HepG2 (cell line): ENCODE measurements around the gene TCF3. TPM values are rescaled to one million over a fixed set of nuclear protein-coding genes. Genes with fewer than 3 reads are reported as not detected.

Source experiments
- ATF4 ChIP-seq, 2 experiments: fragments of 450-650 bp in 1 of 2; sonication (generic) in 1 of 2; formaldehyde crosslinking; IDR thresholded peaks; 2 replicates each; pipeline versions ENCODE4 v1.5.0 to v1.8.0; 2020 to 2022; ENCODE audit warnings: mild to moderate bottlenecking in 1 of 2, missing genetic modification reagents in 1 of 2
- DPF2 ChIP-seq: sonication (generic); formaldehyde crosslinking; IDR thresholded peaks from 2 replicates; pipeline ENCODE4 v1.4.0; 2020; ENCODE audit warnings: mild to moderate bottlenecking, low read depth, missing genetic modification reagents, borderline replicate concordance
- EED ChIP-seq: sonication (generic); formaldehyde crosslinking; IDR thresholded peaks from 2 replicates; pipeline ENCODE4 v1.5.0; 2020; ENCODE audit warnings: mild to moderate bottlenecking, missing genetic modification reagents
- ELF3 ChIP-seq: IDR thresholded peaks from 2 replicates; pipeline ENCODE4 v1.6.1; 2016; ENCODE audit warnings: missing genetic modification reagents, missing compliant biosample characterization
- ETV5 ChIP-seq: IDR thresholded peaks from 2 replicates; pipeline ENCODE4 v1.6.1; 2018; ENCODE audit warnings: missing biosample characterization, missing genetic modification reagents, inconsistent platforms, borderline replicate concordance
- HNF4A ChIP-seq: sonication (generic); formaldehyde crosslinking; IDR thresholded peaks from 2 replicates; pipeline ENCODE4 v1.4.0; 2020; ENCODE audit warnings: missing genetic modification reagents
- HOXD1 ChIP-seq: sonication (generic); formaldehyde crosslinking; IDR thresholded peaks from 2 replicates; pipeline ENCODE4 v1.5.0; 2020; ENCODE audit warnings: missing genetic modification reagents
- KLF6 ChIP-seq: IDR thresholded peaks from 2 replicates; pipeline ENCODE4 v1.8.0; 2016; ENCODE audit warnings: missing biosample characterization, missing genetic modification reagents
- MTA1 ChIP-seq: sonication (generic); formaldehyde crosslinking; IDR thresholded peaks from 2 replicates; pipeline ENCODE4 v1.4.0; 2020; ENCODE audit warnings: missing genetic modification reagents, mild to moderate bottlenecking, borderline replicate concordance
- PATZ1 ChIP-seq: sonication (generic); formaldehyde crosslinking; IDR thresholded peaks from 2 replicates; pipeline ENCODE4 v1.4.0; 2020; ENCODE audit warnings: missing genetic modification reagents
- RARA ChIP-seq: IDR thresholded peaks from 2 replicates; pipeline ENCODE4 v1.6.1; 2016; ENCODE audit warnings: missing genetic modification reagents, missing compliant biosample characterization
- RNF2 ChIP-seq: fragments of 450-650 bp; conservative IDR thresholded peaks from 2 replicates; pipeline ENCODE4 v1.6.1; 2016; ENCODE audit warnings: low read depth
- RXRA ChIP-seq: sonication (generic); formaldehyde crosslinking; IDR thresholded peaks from 2 replicates; pipeline ENCODE4 v1.5.1; 2020; ENCODE audit warnings: missing genetic modification reagents
- SAP130 ChIP-seq: IDR thresholded peaks from 2 replicates; pipeline ENCODE4 v1.6.1; 2016; ENCODE audit warnings: low read depth
- TBX3 ChIP-seq: fragments of 450-650 bp; IDR thresholded peaks from 2 replicates; pipeline ENCODE4 v1.6.1; 2017; ENCODE audit warnings: antibody characterized with exemption, mild to moderate bottlenecking, inconsistent platforms, borderline replicate concordance
- THAP11 ChIP-seq: IDR thresholded peaks from 2 replicates; pipeline ENCODE4 v1.6.1; 2016; ENCODE audit warnings: missing biosample characterization, missing genetic modification reagents
- TP53 ChIP-seq: sonication (generic); formaldehyde crosslinking; conservative IDR thresholded peaks from 2 replicates; pipeline ENCODE4 v1.4.0; 2020; ENCODE audit warnings: missing genetic modification reagents
- ZBTB7B ChIP-seq: sonication (generic); formaldehyde crosslinking; IDR thresholded peaks from 2 replicates; pipeline ENCODE4 v1.4.0; 2020; ENCODE audit warnings: missing genetic modification reagents
- ZNF276 ChIP-seq: sonication (generic); formaldehyde crosslinking; IDR thresholded peaks from 2 replicates; pipeline ENCODE4 v1.4.0; 2020; ENCODE audit warnings: mild to moderate bottlenecking, low read depth, missing genetic modification reagents
- polyA plus RNA-seq, 8 experiments: library from polyadenylated mRNA; depleted of rRNA in 3 of 8; stranded (reverse) in 7 of 8; unstranded in 1 of 8; fragments of >200 nt; fragmentation: Illumina TruSeq in 4 of 8; extraction: Trizol in 4 of 8; gene quantifications; 2 replicates each; pipeline versions ENCODE4 v1.2.1 to v1.2.3, GENCODE V29; 2011 to 2016; ENCODE audit warnings: low read depth in 4 of 8, missing spikeins in 1 of 8, mixed read lengths in 1 of 8; ENCODE audit not compliant: insufficient read depth in 1 of 8
- total RNA-seq, 5 experiments: library from RNA; depleted of rRNA; stranded (reverse); fragments of >200 nt; fragmentation: Illumina TruSeq; extraction: Trizol; gene quantifications; 2 replicates each; pipeline ENCODE4 v1.2.3, GENCODE V29; 2016; ENCODE audit warnings: low read depth in 1 of 5
- TF ChIP-seq, protein P1 (sequence below): sonication (generic); formaldehyde crosslinking; IDR thresholded peaks from 2 replicates; pipeline ENCODE4 v1.4.0; 2020; ENCODE audit warnings: missing genetic modification reagents, borderline replicate concordance
- TF ChIP-seq, protein P2 (sequence below): IDR thresholded peaks from 2 replicates; pipeline ENCODE4 v1.4.0; 2020; ENCODE audit warnings: mild to moderate bottlenecking, missing genetic modification reagents

TCF3 gene
- total and polyA plus RNA-seq, 2 of the 13 experiments (the other 11 are each of a cell fraction or from before 2014, with no cell fraction given), result 51.4 to 53.2 TPM

- peak; percentile 90 for TF ChIP-seq PATZ1 (CRISPR knock-in tag)
- TF ChIP-seq EED (CRISPR knock-in tag), result no peak
- 0 out of 2 replicates have a peak, but pooled peaks have one; percentile 18 for TF ChIP-seq THAP11 (CRISPR knock-in tag)
- TF ChIP-seq ETV5 (CRISPR knock-in tag), result peak; percentile 45; the same call in 1 of the 2 replicates
- TF ChIP-seq ZNF276 (CRISPR knock-in tag), result peak; percentile 41; the same call in 1 of the 2 replicates
- no peak for TF ChIP-seq ATF4 (CRISPR knock-in tag; IDR thresholded peaks at IDR 0.05)
- peak; percentile 48 for TF ChIP-seq SAP130 (CRISPR knock-in tag)
- TF ChIP-seq, protein P1, sequence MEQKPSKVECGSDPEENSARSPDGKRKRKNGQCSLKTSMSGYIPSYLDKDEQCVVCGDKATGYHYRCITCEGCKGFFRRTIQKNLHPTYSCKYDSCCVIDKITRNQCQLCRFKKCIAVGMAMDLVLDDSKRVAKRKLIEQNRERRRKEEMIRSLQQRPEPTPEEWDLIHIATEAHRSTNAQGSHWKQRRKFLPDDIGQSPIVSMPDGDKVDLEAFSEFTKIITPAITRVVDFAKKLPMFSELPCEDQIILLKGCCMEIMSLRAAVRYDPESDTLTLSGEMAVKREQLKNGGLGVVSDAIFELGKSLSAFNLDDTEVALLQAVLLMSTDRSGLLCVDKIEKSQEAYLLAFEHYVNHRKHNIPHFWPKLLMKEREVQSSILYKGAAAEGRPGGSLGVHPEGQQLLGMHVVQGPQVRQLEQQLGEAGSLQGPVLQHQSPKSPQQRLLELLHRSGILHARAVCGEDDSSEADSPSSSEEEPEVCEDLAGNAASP (CRISPR knock-in tag), result 0 out of 2 replicates have a peak, but pooled peaks have one; percentile 15
- TF ChIP-seq TBX3, result no peak
- TF ChIP-seq ELF3 (CRISPR knock-in tag), result no peak
- no peak for TF ChIP-seq HOXD1 (CRISPR knock-in tag)
- peak; percentile 86 for TF ChIP-seq HNF4A
- 0 out of 2 replicates have a peak, but pooled peaks have one; percentile 7 for TF ChIP-seq RARA (CRISPR knock-in tag)
- 0 out of 2 replicates have a peak, but pooled peaks have one; percentile 32 for TF ChIP-seq DPF2 (CRISPR knock-in tag)
- TF ChIP-seq, protein P2, sequence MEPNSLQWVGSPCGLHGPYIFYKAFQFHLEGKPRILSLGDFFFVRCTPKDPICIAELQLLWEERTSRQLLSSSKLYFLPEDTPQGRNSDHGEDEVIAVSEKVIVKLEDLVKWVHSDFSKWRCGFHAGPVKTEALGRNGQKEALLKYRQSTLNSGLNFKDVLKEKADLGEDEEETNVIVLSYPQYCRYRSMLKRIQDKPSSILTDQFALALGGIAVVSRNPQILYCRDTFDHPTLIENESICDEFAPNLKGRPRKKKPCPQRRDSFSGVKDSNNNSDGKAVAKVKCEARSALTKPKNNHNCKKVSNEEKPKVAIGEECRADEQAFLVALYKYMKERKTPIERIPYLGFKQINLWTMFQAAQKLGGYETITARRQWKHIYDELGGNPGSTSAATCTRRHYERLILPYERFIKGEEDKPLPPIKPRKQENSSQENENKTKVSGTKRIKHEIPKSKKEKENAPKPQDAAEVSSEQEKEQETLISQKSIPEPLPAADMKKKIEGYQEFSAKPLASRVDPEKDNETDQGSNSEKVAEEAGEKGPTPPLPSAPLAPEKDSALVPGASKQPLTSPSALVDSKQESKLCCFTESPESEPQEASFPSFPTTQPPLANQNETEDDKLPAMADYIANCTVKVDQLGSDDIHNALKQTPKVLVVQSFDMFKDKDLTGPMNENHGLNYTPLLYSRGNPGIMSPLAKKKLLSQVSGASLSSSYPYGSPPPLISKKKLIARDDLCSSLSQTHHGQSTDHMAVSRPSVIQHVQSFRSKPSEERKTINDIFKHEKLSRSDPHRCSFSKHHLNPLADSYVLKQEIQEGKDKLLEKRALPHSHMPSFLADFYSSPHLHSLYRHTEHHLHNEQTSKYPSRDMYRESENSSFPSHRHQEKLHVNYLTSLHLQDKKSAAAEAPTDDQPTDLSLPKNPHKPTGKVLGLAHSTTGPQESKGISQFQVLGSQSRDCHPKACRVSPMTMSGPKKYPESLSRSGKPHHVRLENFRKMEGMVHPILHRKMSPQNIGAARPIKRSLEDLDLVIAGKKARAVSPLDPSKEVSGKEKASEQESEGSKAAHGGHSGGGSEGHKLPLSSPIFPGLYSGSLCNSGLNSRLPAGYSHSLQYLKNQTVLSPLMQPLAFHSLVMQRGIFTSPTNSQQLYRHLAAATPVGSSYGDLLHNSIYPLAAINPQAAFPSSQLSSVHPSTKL (CRISPR knock-in tag), result no peak
- peak; percentile 66; the same call in 1 of the 2 replicates for TF ChIP-seq ZBTB7B (CRISPR knock-in tag)
- TF ChIP-seq TP53 (CRISPR knock-in tag), result peak; percentile 84; the same call in 1 of the 2 replicates
- TF ChIP-seq KLF6, result no peak
- TF ChIP-seq RNF2, result no peak
- peak; percentile 37; the same call in 1 of the 2 replicates for TF ChIP-seq MTA1
- 0 out of 2 replicates have a peak, but pooled peaks have one; percentile 35 for TF ChIP-seq RXRA (CRISPR knock-in tag)
These were observed 64.5 kb downstream of the TCF3 start (continued) for GRCh38 chr19:1587872-1588271.
